HG02852 (cell line): ENCODE measurements around the gene CDK5.
"Not testable (repeated sequence)": the region's sequence is repeated elsewhere in the genome, so short reads cannot be mapped to it uniquely, and the experiment has no call there.

ENCODE experiments used
- ATAC-seq: cut with Tn5 transposase; IDR thresholded peaks from one replicate; pipeline ENCODE4 v1.9.1; 2021; ENCODE audit warnings: mild to moderate bottlenecking, moderate library complexity; ENCODE audit not compliant: unreplicated experiment

The CDK5 gene

DNA sequence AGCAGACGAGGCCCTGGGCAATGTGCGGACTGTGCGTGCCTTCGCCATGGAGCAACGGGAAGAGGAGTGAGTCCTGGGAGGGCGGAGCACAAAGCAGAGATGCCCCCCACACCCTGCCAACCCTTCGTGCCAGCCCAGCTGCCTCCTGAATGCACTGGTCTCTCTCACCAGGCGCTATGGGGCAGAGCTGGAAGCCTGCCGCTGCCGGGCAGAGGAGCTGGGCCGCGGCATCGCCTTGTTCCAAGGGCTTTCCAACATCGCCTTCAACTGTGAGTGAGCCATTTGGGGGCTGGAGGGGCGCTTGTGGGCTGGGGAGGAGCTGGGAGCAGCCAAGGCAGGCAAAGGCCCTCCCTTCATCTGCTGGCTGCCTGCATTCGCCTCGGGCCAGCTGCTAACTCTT lies 21.8 kb downstream of the CDK5 start:
- no peak for ATAC-seq

DNA sequence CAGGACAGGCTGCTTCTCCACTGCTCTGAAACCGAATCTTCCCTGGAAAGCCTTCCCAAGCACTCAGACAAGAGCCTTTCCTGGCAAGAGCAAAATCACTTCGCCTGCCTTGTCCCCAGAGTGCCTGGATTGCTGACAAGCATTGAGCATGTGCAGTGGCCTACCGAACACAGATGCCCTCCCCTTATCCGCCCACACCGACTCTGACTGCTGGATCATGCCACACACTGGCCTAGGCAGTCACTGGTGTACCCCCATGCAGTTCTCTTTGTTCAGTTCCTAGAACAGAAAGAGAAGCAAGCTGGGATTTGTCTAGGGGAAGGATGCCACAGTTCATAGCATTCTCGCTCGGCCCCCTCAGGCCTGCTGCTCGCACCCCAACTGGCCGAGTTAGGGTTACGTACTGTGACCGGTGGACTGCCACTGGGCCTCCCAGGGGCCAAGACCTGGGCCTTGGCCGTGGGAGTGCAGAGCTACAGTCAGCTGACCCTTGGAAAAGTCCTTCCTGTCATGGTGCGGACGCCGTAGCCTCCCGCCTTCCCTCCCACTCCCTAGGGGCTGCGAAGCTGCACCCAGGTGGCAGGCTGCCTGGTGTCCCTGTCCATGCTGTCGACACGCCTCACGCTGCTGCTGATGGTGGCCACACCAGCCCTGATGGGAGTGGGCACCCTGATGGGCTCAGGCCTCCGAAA lies 22.5 kb downstream of the CDK5 start:
- no peak for ATAC-seq

- no peak for ATAC-seq
These were observed 23.2 kb downstream of the CDK5 start for GRCh38 chr7:151034312-151035025.

DNA sequence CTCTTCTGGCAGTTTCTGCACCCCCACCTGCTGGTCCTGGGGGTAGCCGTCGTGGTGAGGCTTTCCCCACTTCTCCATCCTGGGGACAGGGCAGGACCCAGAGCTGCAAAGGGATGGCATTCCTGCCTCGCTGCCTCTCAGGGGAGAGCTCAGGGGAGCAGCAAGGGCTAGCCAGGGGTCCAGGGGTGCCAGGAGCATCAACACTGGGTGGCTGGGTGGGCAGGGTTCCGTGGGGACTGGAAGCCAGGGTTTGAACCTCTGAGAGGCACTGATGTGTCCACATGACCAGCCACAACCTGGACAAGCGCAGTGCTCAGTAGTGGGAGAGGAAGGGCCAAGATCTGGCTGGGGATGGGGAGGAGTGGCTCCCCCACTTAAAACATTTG lies 23.8 kb downstream of the CDK5 start:
- ATAC-seq: no peak

DNA sequence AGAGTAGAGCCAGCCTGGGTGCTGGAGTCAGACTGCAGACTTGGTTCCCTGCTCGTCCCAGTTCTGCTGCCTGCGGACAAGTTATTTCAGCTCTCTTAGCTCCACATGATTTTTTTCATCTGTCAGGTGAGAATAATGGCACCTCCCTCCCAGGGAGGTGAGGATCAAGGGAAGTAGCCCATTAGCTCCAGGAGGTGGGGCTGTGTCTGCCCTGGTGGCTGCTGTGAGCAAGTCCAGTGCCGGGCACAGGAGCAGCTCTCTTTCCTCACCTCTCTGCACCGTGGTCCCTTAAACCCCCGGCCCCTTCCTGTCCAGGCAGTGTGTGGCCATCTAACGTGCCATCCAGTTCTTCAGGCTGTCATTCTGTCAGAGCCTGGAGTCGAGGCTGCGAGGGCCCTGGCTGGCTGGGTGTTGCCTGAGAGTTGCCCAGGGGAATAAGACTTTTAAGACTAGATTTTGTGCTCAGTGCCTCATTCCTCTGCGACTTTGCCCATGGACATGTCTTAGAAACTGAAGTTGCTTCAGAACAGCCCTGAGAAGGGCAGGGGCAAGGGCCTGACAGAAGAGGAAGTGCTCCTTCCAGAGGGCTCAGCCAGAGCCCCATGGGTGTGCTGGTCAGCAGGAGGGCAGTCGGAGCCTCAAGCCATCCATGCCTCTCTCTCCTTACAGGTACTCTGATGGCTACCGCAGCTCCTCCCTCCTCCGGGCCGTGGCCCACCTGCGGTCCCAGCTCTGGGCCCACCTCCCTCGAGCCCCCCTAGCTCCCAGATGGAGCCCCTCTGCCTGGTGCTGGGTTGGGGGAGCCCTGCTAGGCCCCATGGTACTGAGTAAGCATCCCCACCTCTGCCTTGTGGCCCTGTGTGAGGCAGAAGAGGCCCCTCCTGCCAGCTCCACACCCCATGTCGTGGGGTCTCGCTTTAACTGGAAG lies 24.5 kb downstream of the CDK5 start:
- no peak for ATAC-seq

DNA sequence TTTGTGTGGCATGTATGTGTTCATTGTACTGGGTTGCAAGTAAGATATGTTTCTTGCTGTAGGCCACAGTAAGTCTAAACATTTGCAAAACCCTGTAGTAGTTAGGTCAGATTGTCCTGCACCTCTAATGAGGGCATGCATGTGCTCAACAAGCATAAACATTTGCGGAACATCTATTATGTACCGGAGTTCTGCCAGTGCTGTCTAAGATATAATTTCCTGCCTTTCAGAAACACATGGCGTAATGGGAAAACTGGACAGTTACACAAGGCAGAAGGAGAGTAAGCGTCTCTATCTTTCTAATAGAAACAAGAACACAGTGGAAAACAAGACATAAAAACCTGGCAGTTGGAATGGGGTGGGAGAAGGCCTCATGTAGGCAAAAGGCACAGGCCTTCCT lies 26.7 kb downstream of the CDK5 start:
- no peak for ATAC-seq

DNA sequence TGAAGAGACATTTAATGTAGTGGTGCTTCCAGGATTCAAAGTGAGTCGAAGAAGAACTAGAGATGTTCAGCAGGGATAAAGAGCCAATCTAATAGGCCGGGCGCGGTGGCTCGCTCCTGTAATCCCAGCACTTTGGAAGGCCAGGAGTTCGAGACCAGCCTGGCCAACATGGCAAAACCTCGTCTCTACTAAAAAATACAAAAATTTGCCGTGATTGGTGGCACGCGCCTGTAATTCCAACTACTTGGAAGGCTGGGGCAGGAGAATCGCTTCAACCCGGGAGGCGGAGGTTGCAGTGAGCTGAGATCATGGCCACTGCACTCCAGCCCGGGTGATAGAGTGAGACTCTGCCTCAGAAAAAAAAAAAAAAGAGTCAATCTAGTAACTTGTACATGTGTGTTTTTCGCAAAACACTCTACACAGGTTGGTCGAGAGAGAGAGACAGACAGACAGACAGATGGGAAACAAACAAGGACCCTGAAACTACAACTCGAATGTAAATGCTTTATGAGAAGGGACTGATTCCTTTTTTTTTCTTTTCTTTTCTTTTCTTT lies 28.7 kb downstream of the CDK5 start:
- no peak for ATAC-seq

DNA sequence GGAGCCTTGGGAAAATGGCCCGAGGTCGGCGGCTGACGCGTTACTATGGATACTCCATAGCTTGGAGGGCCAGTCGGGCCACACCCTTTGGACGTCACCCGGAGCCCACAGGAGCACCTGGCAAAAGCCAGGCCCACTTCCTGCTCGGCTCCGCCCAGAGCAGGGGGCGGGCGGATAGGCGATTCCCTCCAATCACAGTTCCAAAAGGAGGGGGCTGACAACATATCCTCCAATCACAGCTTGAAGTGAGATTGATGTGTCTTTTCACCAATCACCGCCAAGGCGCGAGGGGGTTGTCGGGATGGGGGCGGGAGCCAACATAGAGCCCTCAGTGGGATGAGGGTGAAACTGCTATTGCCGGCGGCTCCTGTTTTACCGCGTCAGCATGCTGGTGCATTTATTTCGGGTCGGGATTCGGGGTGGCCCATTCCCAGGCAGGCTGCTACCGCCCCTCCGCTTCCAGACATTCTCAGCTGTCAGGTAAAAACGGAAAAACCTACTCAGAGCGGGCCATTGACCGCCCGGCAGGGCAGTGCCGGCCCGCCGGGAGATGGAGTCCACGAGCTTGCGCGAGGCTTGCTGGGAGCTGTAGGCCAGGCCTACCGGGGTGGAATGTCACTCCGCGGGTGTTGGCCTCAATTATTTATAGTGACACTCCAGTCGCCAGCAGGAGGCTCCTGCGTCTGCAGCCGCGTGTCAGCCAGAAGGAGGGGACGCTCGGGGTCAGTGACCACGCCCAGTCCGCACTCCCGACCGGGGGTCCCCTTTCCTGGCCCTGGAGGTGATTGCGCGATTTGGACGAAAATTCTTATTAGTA lies 29.4 kb downstream of the CDK5 start, which contains the start of gene ABCB8:
Gene ABCB8, plus strand, starts transcription at position 320 of the 817 bp plus-strand sequence. Its CDS starts 66 bp downstream, at position 386.
- ATAC-seq: peak; percentile 97

DNA sequence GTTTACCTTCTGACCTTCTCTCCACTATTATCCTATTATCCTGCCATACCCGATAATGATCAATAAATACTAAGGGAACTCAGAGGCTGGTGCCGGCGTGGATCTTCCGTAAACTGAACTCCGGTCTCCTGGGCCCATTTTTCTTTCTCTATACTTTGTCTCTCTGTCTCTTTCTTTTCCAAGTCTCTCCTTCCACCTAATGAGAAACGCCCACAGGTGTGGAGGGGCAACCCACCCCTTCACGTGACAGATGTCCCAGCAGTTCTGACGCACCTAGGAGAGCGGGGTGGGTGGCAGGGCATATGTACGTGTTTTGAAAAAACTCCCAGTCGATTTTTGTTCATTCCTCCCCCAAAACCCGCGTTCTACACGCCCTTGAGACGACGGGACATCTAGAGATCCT lies 30.0 kb downstream of the CDK5 start:
- ATAC-seq: not testable (repeated sequence)

DNA sequence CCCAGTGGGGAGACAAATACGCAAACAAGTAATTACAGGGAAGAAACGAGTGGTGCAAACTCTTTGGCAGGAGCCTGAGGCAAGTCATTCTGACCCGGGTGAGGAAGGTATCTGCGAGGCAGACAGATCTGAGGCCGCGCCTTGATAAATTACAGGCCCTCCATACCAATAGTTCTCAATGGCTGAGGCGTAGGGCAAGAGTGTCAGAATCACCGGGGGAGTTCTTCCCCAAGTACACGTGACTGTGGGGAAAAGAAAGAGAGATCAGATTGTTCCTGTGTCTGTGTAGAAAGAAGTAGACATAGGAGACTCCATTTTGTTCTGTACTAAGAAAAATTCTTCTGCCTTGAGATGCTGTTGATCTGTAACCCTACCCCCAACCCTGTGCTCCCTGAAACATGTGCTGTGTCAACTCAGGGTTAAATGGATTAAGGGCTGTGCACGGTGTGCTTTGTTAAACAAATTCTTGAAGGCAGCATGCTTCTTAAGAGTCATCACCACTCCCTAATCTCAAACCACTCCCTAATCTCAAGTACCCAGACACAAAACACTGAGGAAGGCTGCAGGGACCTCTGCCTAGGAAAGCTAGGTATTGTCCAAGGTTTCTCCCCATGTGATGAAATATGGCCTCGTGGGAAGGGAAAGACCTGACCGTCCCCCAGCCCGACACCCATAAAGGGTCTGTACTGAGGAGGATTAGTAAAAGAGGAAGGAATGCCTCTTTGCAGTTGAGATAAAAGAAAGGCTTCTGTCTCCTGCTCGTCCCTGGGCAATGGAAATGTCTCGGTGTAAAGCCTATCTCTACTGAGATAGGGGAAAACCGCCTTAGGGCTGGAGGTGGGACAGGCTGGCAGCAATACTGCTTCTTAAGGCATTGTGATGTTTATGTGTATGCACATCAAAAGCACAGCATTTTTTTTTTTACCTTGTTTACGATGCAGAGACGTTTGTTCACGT lies 30.6 kb downstream of the CDK5 start:
- ATAC-seq: not testable (repeated sequence)

DNA sequence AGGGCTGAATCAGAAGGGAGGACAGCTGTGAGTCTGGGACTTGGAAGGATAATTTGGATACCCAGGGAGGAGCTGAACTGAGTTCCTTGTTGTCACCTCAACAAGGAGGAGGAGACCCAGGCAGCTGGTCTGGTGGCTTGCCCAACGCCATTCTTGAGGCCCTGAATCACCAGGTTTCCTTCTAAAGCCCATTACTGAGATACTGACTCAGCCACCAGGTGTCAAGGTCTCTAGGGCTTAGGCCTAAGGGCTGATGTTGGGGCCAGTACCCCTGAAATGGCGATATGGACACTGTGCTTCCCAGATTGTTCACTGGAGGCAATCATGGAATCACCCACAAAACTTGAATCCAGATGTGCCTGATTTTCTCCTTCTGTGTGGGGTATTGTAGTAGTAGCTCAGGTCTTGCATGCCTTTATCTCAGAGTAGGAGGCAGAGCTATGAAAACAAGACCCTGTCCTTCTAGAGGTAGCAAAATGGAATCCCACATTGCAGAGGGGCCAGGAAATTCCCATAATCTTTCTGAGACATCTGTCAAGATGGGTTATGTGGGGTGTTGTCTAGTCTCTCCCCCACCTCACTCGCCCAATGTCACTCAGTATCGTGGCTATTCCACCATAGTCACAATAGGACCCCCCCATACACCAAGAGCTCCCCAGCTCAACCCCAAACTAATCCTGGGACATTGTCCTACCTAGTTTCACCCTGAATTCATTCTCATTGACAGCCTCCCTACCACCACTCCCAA lies 31.6 kb downstream of the CDK5 start:
- ATAC-seq: no peak

GRCh38 chr7:151024435-151025056 lies 33.2 kb downstream of the CDK5 start, which contains the start of gene ATG9B:
ATG9B (minus strand) TSS chr7:151024494; CDS start chr7:151024423, 71 bp downstream.
- ATAC-seq: no peak

DNA sequence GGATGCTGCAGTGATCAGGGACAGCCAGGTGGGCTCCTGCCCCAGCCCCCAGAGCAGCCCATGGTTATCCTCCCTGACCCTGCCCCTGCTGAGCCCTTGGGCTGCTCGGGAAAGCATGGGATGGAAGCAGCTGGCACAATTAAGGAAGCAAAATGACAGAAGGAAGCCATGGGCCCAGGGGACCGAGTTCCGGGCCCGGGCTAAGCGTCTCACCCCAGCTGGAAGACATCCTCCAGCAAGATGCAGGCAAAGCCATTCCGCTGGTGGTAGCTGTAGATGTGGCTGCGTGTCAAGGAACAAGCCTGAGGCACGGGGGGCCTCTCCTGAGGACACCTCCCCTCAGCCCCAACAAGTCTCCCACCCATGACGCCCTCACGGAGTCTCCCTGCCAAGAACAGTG lies 34.5 kb downstream of the CDK5 start:
- no peak for ATAC-seq

DNA sequence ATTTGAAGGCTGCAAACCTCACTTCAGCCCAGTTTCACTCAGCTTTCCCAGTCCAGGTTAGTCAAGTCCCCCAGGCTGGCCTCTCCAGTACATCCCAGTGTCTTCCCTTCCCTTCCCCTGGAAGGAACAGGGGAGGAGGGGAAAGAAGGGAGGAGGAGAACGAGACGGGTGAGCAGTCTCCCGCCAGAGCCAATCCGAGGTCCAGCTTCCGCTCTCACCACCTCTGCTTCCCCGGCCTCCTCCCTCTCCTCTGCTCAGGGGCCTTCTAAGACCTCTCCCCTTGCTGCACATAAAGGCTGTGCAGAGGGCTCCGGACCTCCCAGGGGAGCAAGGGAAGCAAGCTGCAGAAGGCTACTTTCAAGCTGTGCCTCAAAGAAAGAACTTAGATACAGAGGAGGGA lies 37.5 kb downstream of the CDK5 start:
- no peak for ATAC-seq

DNA sequence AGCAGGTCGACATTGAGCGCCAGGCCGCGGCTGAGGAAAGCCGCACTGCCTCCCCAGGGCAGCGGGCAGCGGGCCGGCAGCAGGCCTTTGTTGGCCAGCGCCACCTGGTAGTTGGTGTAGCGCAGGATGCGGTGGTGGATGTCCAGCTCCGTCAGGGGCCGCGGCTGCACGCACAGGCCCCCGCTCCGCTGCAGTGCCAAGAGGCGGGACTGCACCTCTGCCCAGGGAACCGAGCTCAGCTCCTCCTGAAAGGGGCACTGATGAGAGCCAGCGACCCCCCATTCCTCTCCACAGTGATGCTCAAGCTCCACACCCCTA lies 38.6 kb downstream of the CDK5 start:
- no peak for ATAC-seq

DNA sequence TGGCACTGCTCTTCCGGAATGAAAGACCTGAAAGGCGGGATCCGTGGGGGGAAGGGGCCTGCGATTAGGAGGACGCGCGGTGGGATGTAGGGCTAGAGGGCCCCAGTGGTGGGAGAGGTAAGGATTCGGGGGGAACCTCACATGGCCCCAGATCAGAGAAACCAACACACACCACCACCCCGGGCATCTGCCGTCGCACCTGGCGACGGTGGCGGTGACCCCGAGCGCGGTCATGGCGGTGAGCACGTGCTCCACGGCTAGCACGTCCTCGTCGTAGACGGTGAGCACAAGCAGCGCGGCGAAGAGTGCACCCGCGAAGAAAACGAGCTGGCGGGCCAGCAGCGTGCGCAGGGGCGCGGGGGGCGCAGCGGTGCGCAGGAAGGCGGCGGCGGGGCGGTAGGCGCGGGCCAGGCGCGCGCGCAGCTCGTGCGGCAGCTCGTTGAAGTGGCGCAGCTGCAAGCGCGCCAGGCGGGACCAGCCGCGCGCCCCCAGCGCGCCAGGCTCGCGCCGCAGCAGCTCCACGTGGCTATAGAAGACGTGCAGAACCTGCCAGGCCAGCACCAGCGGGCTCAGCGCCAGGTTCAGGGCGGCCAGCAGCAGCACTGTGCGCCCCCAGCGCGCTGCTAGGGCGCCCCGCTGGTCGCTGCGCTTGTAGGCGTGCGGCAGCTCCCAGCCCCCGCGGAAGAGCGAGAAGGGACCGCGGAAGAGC lies 39.1 kb downstream of the CDK5 start:
- peak; percentile 10 for ATAC-seq

GRCh38 chr7:151017953-151018420 lies 39.7 kb downstream of the CDK5 start:
- ATAC-seq: peak; percentile 58
